Stimulated activated CD4-positive, alpha-beta T cell treated with anti-CD3 and anti-CD28 coated beads, Interleukin-1b, Interleukin-23, amount 100 ng/mL, for 4 hours (primary cell): Measurements from ENCODE around the gene FGF8.

Experiments
- DNase-seq, 2 donors: peaks; one replicate each; pipeline ENCODE4 v3.0.0-alpha.2; 2020; ENCODE audit warnings: low read depth in 2 of 2

The FGF8 gene

GRCh38 chr10:101768791-101769170 lies 7.1 kb downstream of the FGF8 start:
- DNase-seq = no peak

- DNase-seq = no peak
Observed at GRCh38 chr10:101767966-101768790, 7.7 kb downstream of the FGF8 start.

- DNase-seq = no peak
Observed at GRCh38 chr10:101767600-101767945, 8.3 kb downstream of the FGF8 start.

- DNase-seq = no peak
Observed at GRCh38 chr10:101766753-101767599, 8.9 kb downstream of the FGF8 start.

- no peak for DNase-seq
Observed at GRCh38 chr10:101766306-101766705, 9.6 kb downstream of the FGF8 start.

GRCh38 chr10:101763141-101763846 lies 12.6 kb downstream of the FGF8 start:
- no peak for DNase-seq

- DNase-seq = no peak
Observed at GRCh38 chr10:101762736-101763135, 13.2 kb downstream of the FGF8 start.

GRCh38 chr10:101761226-101761625 lies 14.7 kb downstream of the FGF8 start:
- no peak for DNase-seq

- no peak for DNase-seq
Observed at GRCh38 chr10:101760510-101760909, 15.4 kb downstream of the FGF8 start.

- no peak for DNase-seq
Observed at GRCh38 chr10:101759309-101760247, 16.3 kb downstream of the FGF8 start.

- DNase-seq = no peak
Observed at GRCh38 chr10:101758858-101759257, 17.1 kb downstream of the FGF8 start.

GRCh38 chr10:101752241-101752640 lies 23.7 kb downstream of the FGF8 start:
- DNase-seq = no peak

- no peak for DNase-seq
Observed at GRCh38 chr10:101749047-101750016, 26.6 kb downstream of the FGF8 start.

- no peak for DNase-seq
Observed at GRCh38 chr10:101748496-101748895, 27.4 kb downstream of the FGF8 start.

GRCh38 chr10:101745074-101745696 lies 30.7 kb downstream of the FGF8 start:
- DNase-seq = no peak

- DNase-seq = no peak
Observed at GRCh38 chr10:101744267-101744666, 31.6 kb downstream of the FGF8 start.

GRCh38 chr10:101741938-101742337 lies 34.0 kb downstream of the FGF8 start:
- DNase-seq = no peak

GRCh38 chr10:101736666-101737065 lies 39.2 kb downstream of the FGF8 start:
- DNase-seq = no peak

- no peak for DNase-seq
Observed at GRCh38 chr10:101732096-101732495, 43.8 kb downstream of the FGF8 start.

- no peak for DNase-seq
Observed at GRCh38 chr10:101726115-101726387, 49.9 kb downstream of the FGF8 start.
